HG02840 (cell line): ENCODE results near the gene FCN1.
"Not testable (repeated sequence)": the region's sequence is repeated elsewhere in the genome, so short reads cannot be mapped to it uniquely, and the experiment has no call there.

ENCODE experiments used
- ATAC-seq: cut with Tn5 transposase; IDR thresholded peaks from one replicate; pipeline ENCODE4 v1.9.1; 2021; ENCODE audit warnings: mild to moderate bottlenecking, moderate library complexity, moderate number of reproducible peaks; ENCODE audit not compliant: unreplicated experiment, low FRiP score

Gene FCN1

GRCh38 chr9:134860510-134860909, 57.2 kb downstream of the FCN1 start:
- no peak for ATAC-seq

- peak; percentile 64 for ATAC-seq
These were observed 59.5 kb downstream of the FCN1 start for GRCh38 chr9:134858051-134858841.

GRCh38 chr9:134857451-134857850, 60.3 kb downstream of the FCN1 start:
- not testable (repeated sequence) for ATAC-seq

- no peak for ATAC-seq
These were observed 61.8 kb downstream of the FCN1 start for GRCh38 chr9:134855900-134856377.
